ENCODE data around the gene NOD2. TPM values are rescaled to one million over a fixed set of nuclear protein-coding genes. Genes with fewer than 3 reads are reported as not detected.

NOD2 gene
- total RNA-seq, 1 donor from 2014 or later = 0.81 TPM

DNA sequence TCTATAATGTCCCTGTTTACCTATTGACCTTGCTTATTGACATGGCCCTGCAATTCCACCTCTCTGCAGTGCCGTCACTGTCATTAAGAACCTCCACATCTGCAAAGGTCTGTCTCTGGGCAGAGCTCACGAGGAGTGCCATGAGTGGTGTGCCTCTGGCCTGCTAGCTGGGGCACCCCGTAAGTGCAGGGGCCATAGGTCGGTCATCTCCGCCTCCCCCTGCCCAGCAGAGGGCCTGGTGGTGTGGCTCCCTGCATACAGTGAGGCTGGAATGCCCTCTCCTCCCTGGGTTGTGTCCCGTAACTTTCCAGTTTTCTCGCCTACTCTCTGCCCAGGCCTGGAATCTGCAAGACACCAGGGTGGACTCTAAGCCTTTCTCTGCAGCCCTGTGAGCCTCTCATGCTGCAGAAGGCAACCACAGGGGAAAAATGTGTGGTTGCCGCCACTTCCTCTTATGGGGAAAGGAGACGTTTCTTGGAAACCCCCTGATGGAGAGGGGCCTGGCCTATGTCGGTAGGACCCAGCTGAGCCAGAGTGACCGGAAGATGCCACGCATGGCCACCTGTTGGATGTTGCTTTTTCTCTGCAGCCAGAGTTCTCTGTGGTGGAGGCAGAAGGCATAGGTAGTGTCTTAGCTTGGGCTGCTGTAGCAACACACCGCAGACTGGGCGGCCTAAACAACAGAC lies 9.6 kb upstream of the NOD2 start:
- ATAC-seq = no peak
- no peak for DNase-seq (ENCODE audit: missing footprints)
- intact Hi-C loops (cut with DNase I) = no loop called here

DNA sequence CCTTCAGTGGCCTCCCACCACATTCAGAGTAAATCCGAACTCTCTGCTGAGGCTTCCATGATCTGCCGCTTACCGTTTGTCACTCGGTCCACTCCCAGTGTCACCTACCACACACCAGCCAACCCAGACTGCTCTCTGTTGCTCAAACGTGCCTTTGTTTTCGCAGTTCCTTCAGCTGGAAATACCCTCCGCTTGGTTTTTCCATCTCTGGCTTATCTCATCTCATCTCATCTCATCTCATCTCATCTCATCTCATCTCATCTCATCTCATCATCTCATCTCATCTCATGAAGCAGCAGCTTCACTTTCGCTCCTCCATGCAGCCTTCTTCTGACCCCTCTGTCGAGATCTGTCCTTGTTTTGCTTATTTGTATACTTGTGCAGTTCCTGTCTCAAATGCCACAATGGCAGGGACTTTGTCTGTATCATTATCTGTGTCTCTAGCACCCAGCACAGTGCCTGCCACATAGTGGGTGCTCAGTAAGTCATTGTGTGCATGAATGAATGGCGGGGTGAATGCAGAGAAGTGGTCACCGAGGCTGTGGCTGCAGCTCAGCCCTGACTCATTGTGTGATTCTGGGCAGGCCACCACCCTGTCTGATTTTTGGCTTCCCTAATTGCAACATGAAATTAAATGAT lies 8.5 kb upstream of the NOD2 start:
- ATAC-seq (no peak), DNase-seq (ENCODE audit: missing footprints) (no peak)
- intact Hi-C loops (cut with DNase I) = no loop called here

DNA sequence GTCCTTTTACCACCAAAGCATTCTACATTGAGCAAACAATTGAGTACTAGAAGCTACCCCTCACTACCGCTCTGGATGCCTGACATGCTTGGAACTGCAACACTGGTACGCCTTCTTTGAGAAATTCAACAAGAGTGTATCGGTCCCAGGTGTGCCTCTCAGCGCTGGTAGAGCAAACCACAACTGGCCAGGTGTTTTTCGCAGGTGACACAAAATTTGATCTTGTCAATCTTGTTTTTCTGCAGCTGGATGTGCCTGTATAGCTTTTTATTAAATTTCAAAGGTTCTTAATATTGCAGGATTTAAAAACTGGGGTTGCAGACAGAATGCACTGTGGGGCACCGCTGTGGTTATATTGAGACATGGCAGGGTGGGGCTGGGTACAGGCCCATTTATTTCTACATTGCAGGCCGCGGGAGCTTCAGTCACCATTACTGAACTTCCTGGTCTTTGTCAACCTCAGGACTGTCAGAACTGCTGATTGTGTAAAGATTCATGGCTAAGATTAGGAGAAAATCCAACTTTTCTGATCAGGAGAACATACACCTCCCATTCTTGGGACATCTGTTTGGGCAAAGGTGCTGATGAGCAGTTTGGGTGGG lies 7.8 kb upstream of the NOD2 start:
- no peak for ATAC-seq
- intact Hi-C loops (cut with DNase I) = no loop called here

DNA sequence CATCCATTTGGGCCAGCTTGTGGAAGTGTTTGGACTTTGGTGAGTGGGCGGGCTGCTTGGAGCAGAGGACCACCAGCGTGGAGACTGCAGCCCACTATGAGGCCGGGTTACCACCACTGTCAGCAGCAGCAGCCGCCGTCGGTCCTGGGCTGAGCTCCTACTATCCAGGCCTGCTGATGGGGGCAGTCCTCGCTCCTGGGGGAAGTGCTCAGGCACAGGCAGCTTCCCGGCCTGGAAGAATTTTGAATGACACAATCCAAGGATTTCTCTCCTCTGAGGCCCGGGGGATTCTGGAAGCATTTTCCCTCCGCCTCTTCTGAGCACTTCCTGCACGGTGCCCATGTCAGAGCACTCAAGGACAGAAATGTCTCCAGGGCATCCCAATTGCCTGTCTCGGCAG lies 5.3 kb upstream of the NOD2 start:
- intact Hi-C loops (cut with DNase I) = no loop called here
- ATAC-seq (no peak), DNase-seq (ENCODE audit: missing footprints) (no peak)

More for the DNA sequence above, 7.8 kb upstream of the NOD2 start:
- DNase-seq (ENCODE audit: missing footprints) = no peak

DNA sequence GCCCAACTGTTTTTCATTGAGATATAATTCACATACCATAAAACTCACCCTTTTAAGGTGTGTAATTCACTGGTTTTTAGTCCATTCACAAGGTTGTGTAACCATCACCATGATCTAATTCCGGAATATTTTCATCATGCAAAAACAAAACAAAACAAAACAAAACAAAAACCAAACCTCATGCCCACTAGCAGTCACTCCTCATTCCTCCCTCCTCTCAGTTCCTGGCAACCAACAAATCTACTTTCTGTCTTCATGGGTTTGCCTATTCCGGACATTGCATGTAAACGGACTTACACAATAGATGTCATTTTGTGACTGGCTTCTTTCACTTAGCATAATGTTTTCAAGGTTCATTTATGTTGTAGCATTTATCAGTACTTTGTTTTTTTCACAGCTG lies 4.5 kb upstream of the NOD2 start:
- intact Hi-C loops (cut with DNase I) = no loop called here
- no peak for ATAC-seq
- DNase-seq (ENCODE audit: missing footprints) = no peak

DNA sequence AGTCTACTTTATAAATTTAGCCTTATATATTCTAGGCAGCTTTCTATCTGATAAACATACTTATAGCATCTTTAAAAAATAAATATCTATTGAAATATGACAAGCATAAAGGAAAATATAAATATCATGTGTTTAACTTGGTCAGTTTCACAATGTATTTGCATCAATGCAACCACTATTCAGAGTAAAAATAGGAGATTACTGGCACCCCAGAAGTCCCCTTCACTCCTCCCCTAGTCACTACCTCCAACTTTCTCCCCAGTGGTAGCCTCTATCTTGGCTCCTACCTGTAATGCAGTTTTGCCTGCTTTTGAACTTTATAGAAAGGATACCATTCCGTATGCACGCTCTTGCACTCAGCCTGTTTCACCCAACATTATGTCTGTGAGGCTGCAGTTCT lies 3.2 kb upstream of the NOD2 start:
- ATAC-seq (no peak), DNase-seq (ENCODE audit: missing footprints) (no peak)
- intact Hi-C loops (cut with DNase I) = no loop called here

DNA sequence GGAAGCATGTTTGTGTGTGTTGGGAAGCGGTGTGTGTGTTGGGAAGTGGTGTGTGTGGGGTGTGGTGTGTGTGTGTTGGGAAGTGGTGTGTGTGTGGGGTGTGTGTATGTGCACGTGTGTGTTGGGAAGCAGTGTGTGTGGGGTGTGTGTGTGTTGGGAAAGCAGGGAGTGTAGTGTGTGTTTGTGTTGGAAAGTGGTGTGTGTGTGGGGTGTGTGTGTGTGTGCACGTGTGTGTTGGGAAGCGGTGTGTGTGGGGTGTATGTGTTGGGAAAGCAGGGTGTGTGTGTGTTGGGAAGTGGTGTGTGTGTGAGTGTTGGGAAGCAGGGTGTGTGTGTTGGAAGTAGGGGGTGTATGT lies 785 bp upstream of the NOD2 start:
- DNase-seq (ENCODE audit: missing footprints) (no peak), ATAC-seq (no peak)
- intact Hi-C loops (cut with DNase I) = no loop called here

DNA sequence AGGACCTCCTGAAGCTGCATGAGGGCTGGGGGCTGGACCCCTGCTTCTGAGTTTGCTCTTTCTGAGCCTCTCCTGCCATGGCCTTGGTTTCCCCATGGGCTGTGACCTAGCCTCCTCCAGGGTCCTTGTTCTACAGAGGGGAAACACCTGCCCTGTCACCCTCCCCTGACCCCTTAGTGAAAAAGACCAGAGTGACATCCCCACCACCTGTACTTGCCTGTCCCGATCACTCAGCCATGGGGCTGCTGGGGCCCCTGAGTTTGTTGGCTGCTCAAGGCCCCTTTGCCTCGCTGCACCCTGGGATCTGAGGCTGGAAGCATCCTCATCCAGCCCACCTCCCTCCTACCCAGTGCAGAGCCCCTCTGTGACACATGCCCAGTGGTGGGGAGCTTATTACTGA lies 800 bp downstream of the NOD2 start:
- intact Hi-C loops (cut with DNase I) = no loop called here
- DNase-seq (ENCODE audit: missing footprints) (no peak), ATAC-seq (no peak)

DNA sequence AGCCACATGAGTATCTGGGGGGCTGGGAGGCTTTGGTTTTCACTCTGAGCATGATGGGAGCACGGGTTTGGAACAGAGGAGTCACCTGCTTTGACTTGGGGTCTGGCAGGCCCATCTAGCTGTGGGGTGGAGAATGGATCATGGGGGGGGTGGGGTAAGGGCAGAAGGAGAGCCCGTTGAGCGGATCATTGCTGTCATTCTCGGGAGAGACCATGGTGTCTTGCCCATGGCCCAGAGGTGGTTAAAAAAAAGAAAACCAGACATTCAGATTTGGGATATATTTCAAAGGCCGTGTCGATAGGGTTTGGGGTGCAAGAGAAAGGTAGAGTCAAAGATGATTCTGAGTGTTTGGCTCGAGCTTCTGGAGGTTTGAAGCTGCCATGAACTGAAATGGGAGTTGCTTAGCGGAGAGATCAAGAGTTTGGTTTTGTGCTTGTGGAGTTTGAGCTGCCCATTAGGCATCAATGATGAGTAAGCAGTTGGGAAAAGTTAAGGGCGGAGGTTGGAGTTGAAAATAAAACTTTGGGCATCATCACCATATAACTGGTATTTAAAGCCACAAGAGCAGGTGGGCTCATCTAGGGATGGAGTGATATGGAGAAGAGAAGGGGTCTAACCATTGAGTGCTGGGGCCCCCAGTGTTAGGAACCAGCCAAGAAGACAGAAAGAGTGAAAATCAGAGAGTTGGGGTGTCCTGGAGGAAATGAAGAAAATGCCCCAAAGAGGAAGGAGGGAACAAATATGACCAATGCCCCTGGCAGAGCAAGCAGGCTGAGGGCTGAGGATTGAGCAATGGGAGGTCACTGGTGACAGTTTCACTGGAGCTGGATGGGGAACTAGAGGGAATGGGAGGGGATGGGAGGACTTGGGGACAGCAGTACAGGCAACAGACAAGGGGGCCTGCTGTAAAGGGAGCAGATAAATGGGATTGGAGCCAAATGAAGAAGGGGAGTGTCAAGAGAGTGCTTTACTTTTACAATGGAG lies 1.9 kb downstream of the NOD2 start:
- ATAC-seq (peak; percentile 24), DNase-seq (ENCODE audit: missing footprints) (no peak)
- intact Hi-C loops (cut with DNase I) = loop anchor here (5.0 kb wide), 1 partner anchor 47 kb away; the partner anchor contains the start of gene CYLD

DNA sequence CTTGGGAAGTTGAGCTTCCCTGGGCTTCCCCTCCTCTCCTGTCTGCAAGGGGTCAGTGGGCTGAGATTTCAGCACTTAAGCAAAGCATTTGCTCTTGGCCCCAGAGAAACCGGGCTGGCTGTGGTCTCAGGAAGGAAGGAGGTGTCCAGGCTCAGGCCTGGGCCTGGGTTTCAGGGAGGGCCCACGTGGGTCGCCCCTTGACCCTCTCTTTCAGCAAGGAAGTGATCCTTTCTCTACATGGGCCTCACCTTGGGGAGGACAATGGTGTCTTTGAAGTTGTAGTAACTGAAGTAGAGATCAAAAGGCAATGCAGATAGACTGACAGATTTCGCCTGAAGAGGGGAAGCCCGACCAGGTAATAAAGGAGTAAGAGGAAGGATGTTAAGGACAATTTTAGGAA lies 2.7 kb downstream of the NOD2 start:
- intact Hi-C loops (cut with DNase I) = loop anchor here (5.0 kb wide), 1 partner anchor 46 kb away; the partner anchor contains the start of gene CYLD
- DNase-seq (ENCODE audit: missing footprints) = no peak
- ATAC-seq = no peak

DNA sequence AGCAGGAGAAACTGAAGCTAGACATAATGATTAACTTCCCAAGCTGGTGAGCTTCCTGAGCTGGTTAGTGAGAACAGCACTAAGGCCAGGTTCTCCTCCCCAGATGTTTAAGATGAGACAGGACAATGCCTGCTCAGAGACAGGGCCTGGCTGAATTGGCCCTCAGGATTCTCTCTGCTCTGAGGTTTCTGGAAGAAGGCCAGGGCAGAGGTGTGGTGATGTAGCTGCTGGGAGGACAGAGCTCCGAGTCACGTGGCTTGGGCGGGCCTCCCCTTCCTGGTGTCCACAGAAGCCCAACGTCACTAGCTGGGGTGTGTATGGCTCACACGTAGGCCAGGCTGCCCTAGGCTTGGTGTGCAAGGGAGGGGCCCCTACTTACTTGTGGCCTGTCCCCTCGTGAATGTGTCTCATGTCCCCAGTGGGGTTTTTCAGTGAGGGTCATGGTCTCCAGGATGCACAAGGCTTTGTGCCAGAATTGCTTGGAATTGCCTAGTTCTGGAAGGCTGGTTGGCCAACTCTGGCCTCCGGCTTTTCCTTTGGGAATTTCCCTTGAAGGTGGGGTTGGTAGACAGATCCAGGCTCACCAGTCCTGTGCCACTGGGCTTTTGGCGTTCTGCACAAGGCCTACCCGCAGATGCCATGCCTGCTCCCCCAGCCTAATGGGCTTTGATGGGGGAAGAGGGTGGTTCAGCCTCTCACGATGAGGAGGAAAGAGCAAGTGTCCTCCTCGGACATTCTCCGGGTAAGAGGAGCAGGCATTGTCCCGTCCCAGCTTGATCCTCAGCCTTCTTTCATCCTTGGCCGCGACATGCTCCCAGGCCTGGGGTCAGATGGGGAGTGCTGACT lies 3.4 kb downstream of the NOD2 start:
- ATAC-seq = peak; percentile 55
- peak; percentile 93 for DNase-seq (ENCODE audit: missing footprints)
- intact Hi-C loops (cut with DNase I) = loop anchor here (5.0 kb wide), 1 partner anchor 46 kb away; the partner anchor contains the start of gene CYLD

DNA sequence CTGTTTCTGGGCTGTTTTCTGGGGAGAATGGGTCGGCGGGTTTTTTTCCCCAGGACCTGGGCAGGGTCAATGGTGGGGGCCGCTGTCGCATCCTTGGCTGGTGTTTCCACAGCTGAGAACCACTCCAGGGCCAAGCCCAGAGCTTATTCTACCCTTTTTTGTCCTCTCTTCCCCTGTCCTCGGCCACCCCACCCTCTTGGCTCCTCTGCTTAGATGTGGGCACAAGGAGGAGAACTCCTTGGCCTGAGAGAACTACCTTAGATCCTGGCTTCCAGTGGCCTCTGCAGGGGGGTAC lies 4.0 kb downstream of the NOD2 start:
- intact Hi-C loops (cut with DNase I) = loop anchor here (5.0 kb wide), 1 partner anchor 45 kb away; the partner anchor contains the start of gene CYLD
- ATAC-seq (no peak), DNase-seq (ENCODE audit: missing footprints) (no peak)

DNA sequence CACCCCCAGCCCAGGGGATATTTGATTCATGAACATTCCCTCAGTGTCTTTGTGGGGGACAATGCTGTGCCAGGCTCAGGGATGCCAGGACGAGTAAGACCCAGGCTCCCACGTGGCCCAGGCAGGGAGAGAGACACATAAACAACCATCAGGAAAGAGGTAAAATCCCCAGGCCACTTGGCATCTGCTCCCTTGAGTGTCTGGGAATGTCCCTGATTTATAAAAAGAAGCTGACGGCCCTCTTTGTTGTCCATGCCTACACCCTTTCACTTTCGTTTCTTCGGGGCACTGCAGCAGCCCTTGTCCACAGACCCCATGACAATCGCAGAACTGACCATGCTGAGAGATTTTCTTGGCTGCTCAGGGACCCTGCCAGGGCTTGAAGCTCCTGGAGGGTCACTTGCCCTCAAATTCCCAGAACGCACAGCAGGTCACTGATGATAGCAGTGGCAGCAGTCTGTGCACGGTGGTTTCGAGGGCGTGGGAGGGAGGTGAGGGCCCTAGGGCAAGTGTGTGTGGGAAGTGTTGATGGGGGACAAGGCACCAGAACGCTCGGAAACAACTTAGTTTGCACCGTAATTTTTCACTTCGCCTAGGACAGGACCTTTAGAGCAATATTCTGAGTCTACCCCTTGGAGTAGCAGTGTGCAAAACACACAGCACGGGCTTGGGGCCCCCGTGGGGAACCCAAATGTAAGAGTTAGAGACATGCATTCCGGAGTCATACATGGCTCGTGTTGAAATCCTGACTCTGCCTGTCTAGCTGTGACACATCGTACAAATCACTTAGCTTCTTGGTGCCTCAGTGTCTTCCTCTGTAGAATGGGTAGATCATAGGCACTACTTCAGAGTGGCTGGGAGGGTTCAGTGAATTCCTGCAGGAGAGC lies 4.7 kb downstream of the NOD2 start:
- ATAC-seq = peak; percentile 39
- DNase-seq (ENCODE audit: missing footprints) = no peak
- intact Hi-C loops (cut with DNase I) = loop anchor here (5.0 kb wide), 1 partner anchor 44 kb away; the partner anchor contains the start of gene CYLD

DNA sequence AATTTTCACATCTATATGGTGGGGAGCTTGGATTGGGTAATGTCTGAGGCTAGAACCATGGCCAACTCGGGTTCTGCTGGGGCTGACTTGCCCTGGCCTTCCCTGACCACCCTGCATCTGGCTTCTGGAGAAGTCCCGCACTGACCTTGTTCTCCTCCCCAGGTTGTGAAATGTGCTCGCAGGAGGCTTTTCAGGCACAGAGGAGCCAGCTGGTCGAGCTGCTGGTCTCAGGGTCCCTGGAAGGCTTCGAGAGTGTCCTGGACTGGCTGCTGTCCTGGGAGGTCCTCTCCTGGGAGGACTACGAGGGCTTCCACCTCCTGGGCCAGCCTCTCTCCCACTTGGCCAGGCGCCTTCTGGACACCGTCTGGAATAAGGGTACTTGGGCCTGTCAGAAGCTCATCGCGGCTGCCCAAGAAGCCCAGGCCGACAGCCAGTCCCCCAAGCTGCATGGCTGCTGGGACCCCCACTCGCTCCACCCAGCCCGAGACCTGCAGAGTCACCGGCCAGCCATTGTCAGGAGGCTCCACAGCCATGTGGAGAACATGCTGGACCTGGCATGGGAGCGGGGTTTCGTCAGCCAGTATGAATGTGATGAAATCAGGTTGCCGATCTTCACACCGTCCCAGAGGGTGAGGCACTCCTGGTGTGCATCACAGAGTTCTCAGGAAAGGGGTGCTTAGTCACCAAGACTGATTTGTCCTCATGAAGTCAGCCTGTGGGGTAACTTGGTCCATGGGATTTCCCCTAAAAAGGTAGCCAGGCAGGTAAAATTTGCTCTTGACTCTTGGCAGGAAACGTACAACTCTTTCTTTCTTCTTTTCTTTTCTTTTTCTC lies 6.1 kb downstream of the NOD2 start:
- intact Hi-C loops (cut with DNase I) = loop anchor here (5.0 kb wide), 1 partner anchor 43 kb away; the partner anchor contains the start of gene CYLD
- DNase-seq (ENCODE audit: missing footprints) = no peak
- no peak for ATAC-seq

DNA sequence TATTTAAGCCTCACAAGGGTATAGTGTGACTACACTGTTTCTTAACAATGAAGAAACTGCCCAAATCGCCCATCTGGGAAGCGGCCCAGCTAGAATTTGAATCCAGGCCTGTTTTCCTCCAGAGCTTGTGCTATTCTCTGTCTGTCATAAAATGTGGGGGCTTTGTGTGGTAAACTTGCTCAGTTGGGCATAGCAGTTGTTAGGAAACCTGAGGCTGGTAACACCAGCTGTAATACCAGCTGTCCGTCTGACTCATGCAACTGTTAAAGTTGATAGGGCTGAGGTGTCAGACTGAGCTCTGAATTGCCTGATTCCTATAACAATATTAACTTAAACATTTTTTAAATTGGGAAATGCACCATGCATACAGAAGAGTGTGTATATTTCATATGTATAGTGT lies 9.3 kb downstream of the NOD2 start:
- ATAC-seq = no peak
- DNase-seq (ENCODE audit: missing footprints) = no peak

DNA sequence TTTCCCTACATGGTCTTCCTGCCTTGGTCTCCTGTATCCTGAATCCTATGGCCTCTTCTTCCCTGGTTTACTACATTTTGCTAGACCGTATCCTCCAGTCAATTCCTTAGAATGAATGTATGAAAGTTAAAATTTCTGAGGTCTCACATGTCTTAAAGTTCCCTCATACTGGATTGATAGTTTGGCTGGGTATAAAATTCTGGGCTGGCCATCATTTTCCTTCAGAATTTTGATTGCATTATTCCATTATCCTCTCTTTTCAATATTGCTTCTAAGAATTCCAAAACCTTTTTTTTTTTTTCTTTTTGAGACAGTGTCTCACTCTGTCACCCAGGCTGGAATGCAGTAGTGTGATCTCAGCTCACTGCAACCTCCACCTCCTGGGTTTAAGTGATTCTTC lies 10.8 kb downstream of the NOD2 start:
- no peak for ATAC-seq
- DNase-seq (ENCODE audit: missing footprints) = no peak
- intact Hi-C loops (cut with DNase I) = no loop called here

More for the DNA sequence above, 9.3 kb downstream of the NOD2 start:
- intact Hi-C loops (cut with DNase I) = no loop called here
